Activated naive CD4-positive, alpha-beta T cell treated with anti-CD3 and anti-CD28 coated beads, Interleukin-2, amount 50 U/mL, for 24 hours (primary cell): ENCODE measurements around the gene CTSO.

Experiments used
- H3K27ac Mint-ChIP-seq: one replicate; pipeline ENCODE4 v1.8.0; 2021; ENCODE audit warnings: mild to moderate bottlenecking, mixed read lengths
- H3K27me3 Mint-ChIP-seq: one replicate; pipeline ENCODE4 v1.8.0; 2021; ENCODE audit warnings: mixed read lengths
- H3K36me3 Mint-ChIP-seq: one replicate; pipeline ENCODE4 v1.8.0; 2021; ENCODE audit warnings: mixed read lengths
- H3K4me1 Mint-ChIP-seq: one replicate; pipeline ENCODE4 v1.8.0; 2021; ENCODE audit warnings: mixed read lengths
- H3K4me3 Mint-ChIP-seq: one replicate; pipeline ENCODE4 v1.8.0; 2021; ENCODE audit warnings: mild to moderate bottlenecking, mixed read lengths
- H3K9me3 Mint-ChIP-seq: one replicate; pipeline ENCODE4 v1.8.0; 2021; ENCODE audit warnings: mixed read lengths

The CTSO gene

DNA sequence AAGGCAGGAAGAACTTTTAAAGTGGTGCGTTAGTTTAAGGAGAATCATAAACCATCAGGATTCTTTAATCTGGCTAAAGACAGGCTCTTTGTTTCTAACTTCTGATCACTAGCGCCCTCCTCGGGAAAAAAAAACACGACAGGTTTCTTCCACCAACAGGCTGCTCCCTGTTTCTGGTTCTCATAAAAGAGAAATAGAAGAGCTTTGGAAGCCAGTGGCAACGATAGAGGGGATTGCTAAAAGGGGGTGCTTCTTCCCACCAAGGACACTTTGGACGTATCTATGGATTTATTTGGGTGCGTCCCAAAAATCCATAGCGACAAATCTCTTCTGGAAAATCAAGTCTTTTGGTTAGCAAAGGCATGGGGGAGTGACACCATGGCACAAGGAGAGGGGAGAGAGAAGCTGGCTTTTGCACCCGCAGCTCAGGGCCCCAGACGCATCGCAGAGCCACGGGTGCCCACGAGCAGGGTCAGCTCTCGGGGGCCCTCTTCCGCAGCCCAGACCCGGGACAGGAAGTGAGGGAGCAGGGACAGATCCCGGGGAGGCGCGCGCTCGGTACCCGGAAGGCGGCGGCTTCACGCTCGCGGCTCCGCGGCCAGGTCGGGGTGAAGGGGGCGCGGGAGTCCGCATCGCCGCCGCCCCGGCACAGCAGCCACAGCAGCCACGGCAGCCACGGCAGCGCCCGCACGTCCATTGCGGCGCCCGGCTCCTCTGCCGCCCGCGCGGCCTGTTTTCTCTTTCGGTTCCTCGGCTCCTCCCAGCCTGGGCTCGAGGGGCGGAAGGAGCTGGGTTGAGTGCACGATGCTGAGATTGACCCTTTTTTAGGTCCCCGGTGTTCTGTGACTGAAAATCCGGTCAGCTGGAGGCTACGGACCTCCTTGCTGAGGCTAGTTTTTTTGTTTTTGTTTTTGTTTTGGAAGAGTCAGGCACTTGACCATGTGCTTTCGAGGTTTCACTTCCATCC lies at the start of gene CTSO:
CTSO (minus strand) TSS at position 716 of the 967 bp plus-strand sequence; CDS start at position 697, 19 bp downstream.
- Mint-ChIP-seq H3K9me3 (no peaks in the 10 kb centered on the region), H3K36me3 (no peaks in the 10 kb centered on the region), H3K4me1 (peaks cover 41% of the 10 kb centered on the region), H3K27ac (peak within 1 kb of the TSS; percentile 100), H3K27me3 (peaks cover 4% of the 10 kb centered on the region), H3K4me3 (peak within 1 kb of the TSS; percentile 97)

DNA sequence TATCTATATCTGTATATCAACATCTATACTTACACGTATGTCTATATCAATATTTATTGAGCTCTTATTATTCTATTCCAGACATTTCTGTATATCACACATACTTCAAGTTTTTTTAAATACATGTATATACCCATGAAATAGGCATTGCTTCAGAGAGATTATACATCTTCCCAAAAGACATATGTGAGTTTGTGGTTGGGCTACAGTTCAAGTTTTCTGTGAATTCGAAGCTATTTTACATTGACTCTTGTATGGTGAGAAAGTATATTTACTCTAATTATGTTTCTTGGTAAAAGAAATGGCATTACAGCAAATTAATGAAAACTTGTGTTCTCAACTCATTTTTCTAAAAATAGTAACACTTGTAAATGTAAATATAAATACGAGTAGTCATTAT lies 46.8 kb upstream of the CTSO start:
- H3K36me3 Mint-ChIP-seq: peaks cover 1% of the 10 kb centered on the region
- H3K27ac Mint-ChIP-seq: no peak overlapping the region
- H3K4me3 Mint-ChIP-seq: no peak overlapping the region
- peaks cover 8% of the 10 kb centered on the region for H3K27me3 Mint-ChIP-seq
- H3K9me3 Mint-ChIP-seq: peaks cover 5% of the 10 kb centered on the region
- no peaks in the 10 kb centered on the region for H3K4me1 Mint-ChIP-seq

- H3K4me1 Mint-ChIP-seq: no peaks in the 10 kb centered on the region
- no peak overlapping the region for H3K4me3 Mint-ChIP-seq
- H3K36me3 Mint-ChIP-seq: peaks cover 1% of the 10 kb centered on the region
- peaks cover 7% of the 10 kb centered on the region for H3K9me3 Mint-ChIP-seq
- H3K27ac Mint-ChIP-seq: no peak overlapping the region
- peaks cover 8% of the 10 kb centered on the region for H3K27me3 Mint-ChIP-seq
Measured at GRCh38 chr4:155999725-156000124, 46.1 kb upstream of the CTSO start.

GRCh38 chr4:155995069-155995468 lies 41.4 kb upstream of the CTSO start:
- Mint-ChIP-seq H3K4me3 (no peak overlapping the region), H3K36me3 (no peaks in the 10 kb centered on the region), H3K27ac (no peak overlapping the region), H3K4me1 (no peaks in the 10 kb centered on the region), H3K9me3 (peaks cover 4% of the 10 kb centered on the region), H3K27me3 (peaks cover 2% of the 10 kb centered on the region)

- H3K27ac Mint-ChIP-seq: no peak overlapping the region
- H3K4me3 Mint-ChIP-seq: no peak overlapping the region
- H3K36me3 Mint-ChIP-seq: no peaks in the 10 kb centered on the region
- H3K9me3 Mint-ChIP-seq: peaks cover 6% of the 10 kb centered on the region
- no peaks in the 10 kb centered on the region for H3K4me1 Mint-ChIP-seq
- H3K27me3 Mint-ChIP-seq: peaks cover 9% of the 10 kb centered on the region
Measured at GRCh38 chr4:155984106-155984797, 30.6 kb upstream of the CTSO start.

GRCh38 chr4:155982736-155983385 lies 29.2 kb upstream of the CTSO start:
- Mint-ChIP-seq H3K27me3 (peaks cover 7% of the 10 kb centered on the region), H3K36me3 (no peaks in the 10 kb centered on the region), H3K9me3 (peaks cover 6% of the 10 kb centered on the region)

DNA sequence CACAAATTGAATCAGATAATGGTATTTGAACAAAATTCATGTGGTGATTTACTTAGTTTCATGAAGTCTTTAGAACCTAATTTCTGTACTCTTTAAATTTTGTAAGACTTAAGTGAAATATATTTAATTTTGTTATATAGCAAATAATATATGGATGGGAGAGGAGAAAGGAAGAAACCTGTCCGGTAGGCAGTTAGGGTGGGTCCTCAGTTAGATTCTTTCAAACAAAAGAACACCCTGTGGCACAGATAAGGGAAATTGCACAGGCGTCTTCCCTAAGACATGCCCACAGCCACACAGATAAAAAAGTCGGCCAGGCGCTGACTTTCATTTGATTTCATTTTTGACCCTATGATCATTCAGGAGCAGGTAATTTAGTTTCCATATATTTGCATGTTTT lies 25.1 kb upstream of the CTSO start:
- no peaks in the 10 kb centered on the region for H3K36me3 Mint-ChIP-seq
- peaks cover 11% of the 10 kb centered on the region for H3K27me3 Mint-ChIP-seq
- no peak overlapping the region for H3K27ac Mint-ChIP-seq
- no peaks in the 10 kb centered on the region for H3K4me1 Mint-ChIP-seq
- H3K4me3 Mint-ChIP-seq: no peak overlapping the region
- H3K9me3 Mint-ChIP-seq: peaks cover 11% of the 10 kb centered on the region

More at GRCh38 chr4:155982736-155983385, 29.2 kb upstream of the CTSO start:
- no peak overlapping the region for H3K27ac Mint-ChIP-seq
- no peak overlapping the region for H3K4me3 Mint-ChIP-seq
- H3K4me1 Mint-ChIP-seq: no peaks in the 10 kb centered on the region

- Mint-ChIP-seq H3K4me3 (no peak overlapping the region), H3K27me3 (peaks cover 9% of the 10 kb centered on the region)
Measured at GRCh38 chr4:155975511-155975910, 21.8 kb upstream of the CTSO start.

GRCh38 chr4:155974996-155975395 lies 21.3 kb upstream of the CTSO start:
- no peak overlapping the region for H3K4me3 Mint-ChIP-seq
- no peaks in the 10 kb centered on the region for H3K4me1 Mint-ChIP-seq
- H3K36me3 Mint-ChIP-seq: no peaks in the 10 kb centered on the region
- H3K9me3 Mint-ChIP-seq: peaks cover 11% of the 10 kb centered on the region
- no peak overlapping the region for H3K27ac Mint-ChIP-seq
- peaks cover 7% of the 10 kb centered on the region for H3K27me3 Mint-ChIP-seq

More at GRCh38 chr4:155975511-155975910, 21.8 kb upstream of the CTSO start:
- Mint-ChIP-seq H3K4me1 (no peaks in the 10 kb centered on the region), H3K9me3 (peaks cover 11% of the 10 kb centered on the region), H3K27ac (no peak overlapping the region), H3K36me3 (no peaks in the 10 kb centered on the region)

DNA sequence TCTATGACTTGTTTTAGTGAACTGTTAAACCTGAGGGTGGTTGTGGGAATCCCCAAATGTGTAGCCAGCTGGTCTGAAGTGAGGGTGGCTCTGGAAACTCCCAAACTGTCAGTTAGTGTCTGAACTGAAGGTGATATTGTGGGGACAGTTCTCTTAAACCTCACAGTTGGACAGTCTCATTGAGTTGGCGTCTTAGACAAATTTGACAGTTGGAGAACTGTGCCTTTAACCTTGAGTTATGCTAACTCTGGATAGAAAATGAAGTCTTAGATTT lies 20.7 kb upstream of the CTSO start:
- peaks cover 6% of the 10 kb centered on the region for H3K9me3 Mint-ChIP-seq
- H3K27ac Mint-ChIP-seq: no peak overlapping the region
- H3K4me1 Mint-ChIP-seq: no peaks in the 10 kb centered on the region
- H3K36me3 Mint-ChIP-seq: no peaks in the 10 kb centered on the region
- no peak overlapping the region for H3K4me3 Mint-ChIP-seq
- H3K27me3 Mint-ChIP-seq: peaks cover 10% of the 10 kb centered on the region

DNA sequence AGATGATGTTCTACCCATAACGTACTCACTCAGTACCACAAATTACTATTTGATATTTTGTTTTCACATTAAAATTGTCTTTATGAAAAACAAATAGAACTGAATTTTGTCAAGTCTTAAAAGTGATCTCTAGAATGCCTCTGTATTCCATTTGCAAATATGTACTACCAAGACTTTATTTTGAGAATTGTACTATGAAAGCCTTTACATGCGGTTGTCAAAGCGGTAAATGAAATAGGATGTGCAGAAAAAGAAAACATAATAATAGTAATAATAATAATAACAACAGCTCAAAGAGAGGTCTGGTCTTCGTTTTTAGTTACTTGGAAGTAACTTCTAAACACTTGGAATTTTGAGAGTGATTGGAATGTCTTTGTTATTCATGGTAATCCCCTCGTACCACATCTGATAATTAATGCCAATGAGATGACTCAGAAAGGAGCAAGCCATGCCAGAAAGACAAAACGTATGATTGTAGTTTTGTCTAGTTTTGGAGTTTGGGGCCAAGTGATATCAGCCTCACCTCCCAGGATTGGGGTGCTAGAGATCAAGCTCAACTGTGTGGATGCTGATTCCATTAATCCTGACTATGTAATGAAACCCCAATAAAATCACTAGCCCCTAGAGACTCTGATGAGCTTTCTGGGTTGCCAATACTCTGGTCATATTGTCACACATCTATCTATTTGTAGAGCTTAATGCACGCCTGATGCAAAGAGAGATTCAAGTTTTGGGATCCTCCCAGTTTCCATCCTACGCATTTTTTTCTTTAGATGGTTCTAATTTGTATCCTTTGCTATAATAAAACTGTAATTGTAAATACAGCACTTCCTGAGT lies 20.2 kb upstream of the CTSO start:
- Mint-ChIP-seq H3K27ac (no peak overlapping the region), H3K9me3 (peaks cover 5% of the 10 kb centered on the region), H3K36me3 (no peaks in the 10 kb centered on the region), H3K27me3 (peaks cover 10% of the 10 kb centered on the region), H3K4me1 (no peaks in the 10 kb centered on the region), H3K4me3 (no peak overlapping the region)

DNA sequence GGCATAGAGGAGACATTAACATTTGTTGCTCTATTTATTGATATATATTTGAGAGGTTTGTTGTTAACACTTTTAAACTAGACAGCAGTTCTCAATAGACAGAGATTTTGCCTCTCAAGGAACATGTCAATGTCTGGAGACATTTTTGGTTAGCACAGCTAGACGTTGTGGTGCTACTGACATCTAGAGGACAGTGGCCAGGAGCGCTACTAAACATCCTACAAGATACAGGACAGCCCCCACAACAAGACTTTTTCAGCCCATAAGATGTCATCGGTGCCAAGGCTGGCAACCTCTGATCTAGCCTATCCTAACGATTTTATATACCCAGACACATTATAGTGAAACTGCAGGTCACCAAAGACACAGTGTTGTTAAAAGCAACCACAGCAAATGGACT lies 18.4 kb upstream of the CTSO start:
- H3K27ac Mint-ChIP-seq: no peak overlapping the region
- H3K4me3 Mint-ChIP-seq: no peak overlapping the region
- H3K27me3 Mint-ChIP-seq: peaks cover 9% of the 10 kb centered on the region
- peaks cover under 1% of the 10 kb centered on the region for H3K9me3 Mint-ChIP-seq
- H3K4me1 Mint-ChIP-seq: no peaks in the 10 kb centered on the region
- no peaks in the 10 kb centered on the region for H3K36me3 Mint-ChIP-seq

- Mint-ChIP-seq H3K4me3 (no peak overlapping the region), H3K27ac (no peak overlapping the region), H3K27me3 (peaks cover 5% of the 10 kb centered on the region), H3K4me1 (peaks cover 6% of the 10 kb centered on the region), H3K9me3 (no peaks in the 10 kb centered on the region), H3K36me3 (no peaks in the 10 kb centered on the region)
Measured at GRCh38 chr4:155966731-155967395, 13.2 kb upstream of the CTSO start.

DNA sequence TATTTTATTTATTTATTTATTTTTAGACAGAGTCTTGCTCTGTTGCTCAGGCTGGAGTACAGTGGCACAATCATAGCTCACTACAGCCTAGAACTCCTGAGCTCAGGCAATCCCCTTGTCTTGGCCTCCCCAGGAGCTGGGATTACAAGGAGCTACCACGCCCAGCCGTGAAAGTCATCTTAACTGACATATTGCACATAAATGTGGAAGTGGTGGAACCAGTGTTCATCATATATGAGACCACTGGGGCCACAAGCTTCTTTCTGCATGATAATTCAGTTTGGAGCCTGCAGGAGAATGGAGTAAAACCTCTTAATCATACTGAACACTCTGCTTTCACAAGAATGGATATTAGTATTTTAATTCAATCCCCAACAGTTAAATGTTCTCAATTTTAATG lies 12.5 kb upstream of the CTSO start:
- no peaks in the 10 kb centered on the region for H3K9me3 Mint-ChIP-seq
- peaks cover 6% of the 10 kb centered on the region for H3K4me1 Mint-ChIP-seq
- no peak overlapping the region for H3K4me3 Mint-ChIP-seq
- no peak overlapping the region for H3K27ac Mint-ChIP-seq
- peaks cover 5% of the 10 kb centered on the region for H3K27me3 Mint-ChIP-seq
- no peaks in the 10 kb centered on the region for H3K36me3 Mint-ChIP-seq
